HG02763 (cell line): ENCODE data around the gene LRPAP1.
"Not testable (repeated sequence)": the region's sequence is repeated elsewhere in the genome, so short reads cannot be mapped to it uniquely, and the experiment has no call there.

Source experiments
- ATAC-seq: cut with Tn5 transposase; IDR thresholded peaks from one replicate; pipeline ENCODE4 v1.9.1; 2021; ENCODE audit warnings: mild to moderate bottlenecking, moderate library complexity; ENCODE audit not compliant: unreplicated experiment

LRPAP1 gene

DNA sequence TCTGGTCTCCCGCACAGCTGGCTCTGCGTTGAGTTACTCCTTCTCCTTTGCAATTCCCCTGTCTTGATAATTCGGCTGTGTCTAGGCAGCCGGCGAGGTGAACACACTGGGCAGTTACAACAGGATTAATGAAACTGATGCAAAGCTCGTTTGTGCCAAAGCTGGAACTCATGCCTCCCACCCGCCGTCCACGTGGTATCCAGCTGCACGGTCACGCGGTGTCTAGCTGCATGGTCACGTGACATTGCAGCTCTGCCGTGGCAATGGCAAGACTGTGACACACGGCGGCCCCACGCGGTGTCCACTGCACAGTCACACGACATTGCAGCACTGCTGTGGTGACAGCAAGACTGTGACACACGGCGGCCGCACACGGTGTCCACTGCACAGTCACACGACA is 31.2 kb upstream of the LRPAP1 start:
- no peak for ATAC-seq

DNA sequence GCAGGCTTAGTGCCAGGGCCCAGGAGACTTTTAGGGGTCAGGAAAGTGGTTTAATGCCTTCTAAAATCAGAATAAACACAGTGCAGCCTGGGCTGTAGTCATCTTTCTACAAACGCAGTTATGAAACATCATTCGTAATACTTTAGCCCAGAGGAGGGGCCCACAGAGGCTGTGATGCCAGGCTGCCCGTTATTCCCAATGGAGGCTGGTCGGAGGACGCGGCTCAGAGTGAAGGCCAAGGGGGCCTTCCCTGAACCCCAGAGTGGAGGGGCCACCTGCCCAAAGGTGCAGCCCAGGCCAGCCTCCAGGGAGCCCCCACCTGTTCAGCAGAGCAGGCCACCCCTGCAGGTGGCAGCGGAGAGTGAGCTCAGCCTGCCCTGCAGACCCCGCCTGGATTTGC is 29.9 kb upstream of the LRPAP1 start:
- ATAC-seq = not testable (repeated sequence)

DNA sequence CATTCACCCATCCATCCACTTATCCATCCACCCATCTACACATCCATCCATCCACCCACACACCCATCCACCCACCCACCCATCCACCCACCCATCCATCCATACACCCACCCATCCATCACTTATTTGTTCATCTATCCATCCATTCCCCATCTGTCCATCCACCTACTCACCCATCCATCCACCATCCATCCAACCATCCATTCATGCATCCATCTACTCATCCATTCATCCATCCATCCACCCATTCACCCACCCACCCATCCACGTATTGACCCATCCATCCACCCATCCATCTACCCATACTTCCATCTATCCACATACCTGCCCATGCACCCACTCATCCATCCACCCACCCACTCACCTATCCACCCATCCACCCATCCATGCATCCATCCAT is 28.2 kb upstream of the LRPAP1 start:
- not testable (repeated sequence) for ATAC-seq

DNA sequence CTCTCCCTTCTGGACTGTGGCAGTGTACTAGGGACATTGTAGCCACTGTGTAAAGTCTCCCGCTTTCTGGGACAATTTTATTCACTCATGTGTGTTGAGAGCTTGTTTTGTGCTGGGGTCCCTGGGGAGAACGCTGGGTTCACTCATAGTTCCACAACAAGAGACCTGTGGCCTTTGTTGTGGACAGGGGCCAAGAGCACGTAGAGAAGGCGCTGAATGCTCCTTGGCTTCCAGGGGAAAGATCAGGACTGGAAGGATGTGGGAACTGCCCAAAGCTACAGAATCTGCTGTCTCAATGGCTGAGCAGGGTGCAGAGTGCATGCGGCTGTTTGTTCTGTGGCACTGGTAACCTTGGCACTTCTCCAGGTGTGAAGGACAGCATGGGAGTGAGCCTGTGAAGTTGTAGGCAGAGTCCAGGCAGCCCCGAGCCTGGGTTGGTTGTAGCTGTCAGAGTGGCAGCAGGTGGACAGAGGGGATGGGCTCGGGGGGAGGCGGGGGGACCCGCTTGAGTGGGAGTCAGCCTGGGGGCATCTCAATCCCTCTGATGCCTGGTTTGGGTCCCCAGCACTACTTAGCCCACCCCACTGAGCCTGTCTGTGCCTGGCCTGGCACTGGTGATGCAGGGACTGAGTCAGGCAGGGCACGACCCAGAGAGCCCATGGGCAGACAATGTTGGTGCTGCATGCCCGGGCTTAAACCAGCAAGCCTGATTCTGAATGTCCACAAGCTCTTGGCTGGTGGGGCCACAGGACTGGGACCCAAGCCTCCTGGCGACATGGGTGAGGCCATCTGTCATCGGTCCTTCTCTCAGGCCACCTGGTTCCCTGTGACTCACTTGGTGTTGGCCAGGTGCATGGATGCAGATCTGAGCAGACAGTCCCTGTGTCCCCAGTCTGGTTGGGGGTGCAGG is 27.4 kb upstream of the LRPAP1 start:
- not testable (repeated sequence) for ATAC-seq

DNA sequence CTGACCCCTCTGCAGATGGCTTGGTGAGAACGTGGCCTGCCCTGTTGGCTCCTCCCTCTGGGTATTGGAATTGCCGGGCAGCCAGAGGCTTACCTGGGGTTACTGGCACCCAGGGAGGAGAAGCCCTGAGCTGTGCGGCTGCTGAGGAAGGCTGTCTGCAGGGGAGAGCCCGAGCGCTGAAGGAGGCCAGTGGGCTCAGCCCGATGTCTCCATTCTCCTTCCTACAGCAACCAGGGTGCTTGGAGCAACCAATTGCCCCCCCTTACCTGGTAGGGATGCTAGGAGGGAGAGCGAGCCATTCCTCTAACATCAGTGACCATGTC is 26.3 kb upstream of the LRPAP1 start:
- ATAC-seq = not testable (repeated sequence)

DNA sequence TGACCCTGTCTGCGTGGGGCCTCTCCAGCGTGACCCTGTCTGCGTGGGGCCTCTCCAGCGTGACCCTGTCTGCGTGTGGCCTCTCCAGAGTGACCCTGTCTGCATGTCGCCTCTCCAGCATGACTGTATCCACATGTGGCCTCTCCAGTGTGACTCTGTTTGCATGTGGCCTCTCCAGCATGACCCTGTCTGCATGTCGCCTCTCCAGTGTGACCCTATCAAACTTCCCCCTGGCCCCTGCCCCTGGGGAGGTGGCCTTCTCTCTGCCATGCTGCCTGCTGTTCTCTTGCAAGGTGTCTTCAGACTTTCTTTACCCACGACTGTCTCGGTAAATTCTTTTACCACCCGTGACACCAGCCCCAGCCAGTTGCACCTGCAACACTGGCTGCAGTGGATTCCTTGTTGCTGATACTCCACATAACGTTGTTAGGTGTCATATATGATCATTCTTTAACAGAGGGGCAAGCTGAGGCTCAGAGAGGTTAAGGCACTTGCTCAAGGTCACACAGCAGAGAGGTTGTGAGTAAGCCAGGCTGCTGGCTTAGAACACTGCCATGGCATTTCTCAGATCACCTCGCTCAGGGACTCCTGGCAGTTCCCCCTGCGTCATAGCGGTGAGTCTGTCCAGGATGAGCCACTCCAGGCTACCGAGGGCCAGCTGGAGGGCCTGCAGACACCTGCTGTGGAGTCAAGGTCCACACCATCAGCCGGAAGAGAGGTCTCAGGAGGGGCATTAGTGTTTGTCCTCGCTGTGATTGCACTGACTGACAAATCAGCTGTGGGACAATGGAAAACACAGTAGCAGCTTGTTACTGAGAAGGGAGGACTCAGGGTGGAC is 25.7 kb upstream of the LRPAP1 start:
- not testable (repeated sequence) for ATAC-seq

DNA sequence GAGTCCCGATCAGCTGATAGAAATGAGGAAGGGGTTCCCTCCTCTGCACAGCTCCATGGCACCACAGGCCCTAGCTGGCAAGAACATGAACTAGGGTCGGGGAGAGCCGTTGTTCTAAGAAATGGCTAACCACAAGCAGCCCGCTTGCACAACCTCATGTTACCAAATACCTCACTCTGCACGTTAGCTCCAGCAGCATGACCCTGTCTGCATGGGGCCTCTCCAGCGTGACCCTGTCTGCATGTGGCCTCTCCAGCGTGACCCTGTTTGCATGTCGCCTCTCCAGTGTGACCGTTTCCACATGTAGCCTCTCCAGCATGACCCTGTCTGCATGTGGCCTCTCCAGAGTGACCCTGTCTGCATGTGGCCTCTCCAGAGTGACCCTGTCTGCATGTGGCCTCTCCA is 24.9 kb upstream of the LRPAP1 start:
- not testable (repeated sequence) for ATAC-seq

DNA sequence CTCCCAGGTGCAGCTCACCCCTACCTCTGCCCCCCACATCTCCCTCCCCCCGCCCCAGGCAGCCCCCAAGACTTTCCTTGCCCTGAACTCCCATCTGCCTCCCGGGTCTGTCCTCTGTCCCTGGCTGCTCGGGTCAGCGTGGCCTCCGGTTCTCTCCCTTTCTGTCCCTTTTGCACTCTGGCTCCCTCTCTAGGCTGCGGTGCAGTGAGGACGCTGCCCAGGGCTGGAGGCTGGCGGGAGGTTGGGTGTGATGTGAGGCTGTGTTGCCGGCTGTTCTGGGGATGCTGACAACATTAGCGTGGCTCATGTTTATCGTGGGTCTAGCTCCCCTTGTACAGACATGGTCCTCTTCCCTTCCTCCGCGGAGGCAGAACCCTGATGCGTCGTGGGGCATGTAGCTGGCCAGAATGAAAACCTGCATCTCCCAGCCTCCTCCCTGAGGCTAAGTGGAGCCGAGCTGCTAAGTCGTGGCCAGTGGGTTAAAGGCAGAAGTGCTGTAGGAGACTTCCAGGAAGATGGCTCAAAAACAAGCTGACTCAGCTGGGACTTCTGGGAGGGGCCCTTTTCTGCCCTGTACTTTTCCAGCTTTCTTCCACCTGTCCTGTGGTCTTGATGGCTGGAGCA is 24.1 kb upstream of the LRPAP1 start:
- ATAC-seq = not testable (repeated sequence)

DNA sequence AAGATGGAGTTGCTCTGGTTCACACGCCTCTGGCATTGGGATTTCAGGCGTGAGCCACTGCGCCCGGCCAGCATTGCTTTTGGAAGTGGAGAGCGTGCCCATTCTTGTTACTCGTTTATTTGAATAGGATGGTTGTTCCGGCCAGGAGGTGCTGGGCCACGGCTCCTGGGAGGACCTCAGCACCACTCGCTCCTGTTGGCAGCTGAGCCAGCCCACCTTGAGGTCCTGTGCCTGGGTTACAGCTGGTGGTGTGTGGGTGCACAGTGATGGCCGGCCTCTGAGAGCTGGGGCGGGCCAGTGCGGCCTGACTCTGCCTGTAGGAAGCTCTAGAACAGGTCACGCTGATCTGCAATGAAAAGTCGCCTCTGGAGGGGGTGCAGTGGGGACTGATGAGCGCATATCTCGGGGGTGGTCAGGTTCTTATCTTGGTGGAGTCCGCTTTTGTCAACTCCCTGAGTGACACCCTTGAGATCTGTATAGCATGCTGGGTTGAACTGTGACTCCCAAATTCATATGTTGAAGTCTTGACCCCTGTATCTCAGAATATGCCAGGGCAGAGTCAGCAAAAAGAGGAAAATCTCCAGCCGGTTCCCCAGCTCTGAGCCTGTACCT is 23.3 kb upstream of the LRPAP1 start:
- not testable (repeated sequence) for ATAC-seq

DNA sequence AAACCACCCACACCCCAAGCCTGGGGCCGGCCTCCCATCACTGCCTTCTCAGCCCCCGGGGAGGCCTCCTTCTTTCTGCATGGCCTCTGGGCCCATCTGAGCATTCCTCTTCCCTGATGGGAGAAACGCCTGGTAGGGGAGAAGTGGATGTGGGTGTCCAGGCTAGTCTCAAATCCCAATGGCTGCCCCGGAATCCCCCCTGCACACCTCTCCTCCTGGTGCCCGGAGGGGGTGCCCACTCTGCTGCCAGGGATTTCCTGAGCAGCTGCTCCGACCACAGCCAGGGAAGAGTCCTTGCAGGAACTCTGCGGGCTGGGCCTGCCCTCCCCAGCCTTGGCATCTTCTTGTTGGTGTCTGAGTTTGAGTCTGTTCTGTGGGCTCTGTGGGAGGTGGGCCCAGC is 19.1 kb upstream of the LRPAP1 start:
- not testable (repeated sequence) for ATAC-seq

DNA sequence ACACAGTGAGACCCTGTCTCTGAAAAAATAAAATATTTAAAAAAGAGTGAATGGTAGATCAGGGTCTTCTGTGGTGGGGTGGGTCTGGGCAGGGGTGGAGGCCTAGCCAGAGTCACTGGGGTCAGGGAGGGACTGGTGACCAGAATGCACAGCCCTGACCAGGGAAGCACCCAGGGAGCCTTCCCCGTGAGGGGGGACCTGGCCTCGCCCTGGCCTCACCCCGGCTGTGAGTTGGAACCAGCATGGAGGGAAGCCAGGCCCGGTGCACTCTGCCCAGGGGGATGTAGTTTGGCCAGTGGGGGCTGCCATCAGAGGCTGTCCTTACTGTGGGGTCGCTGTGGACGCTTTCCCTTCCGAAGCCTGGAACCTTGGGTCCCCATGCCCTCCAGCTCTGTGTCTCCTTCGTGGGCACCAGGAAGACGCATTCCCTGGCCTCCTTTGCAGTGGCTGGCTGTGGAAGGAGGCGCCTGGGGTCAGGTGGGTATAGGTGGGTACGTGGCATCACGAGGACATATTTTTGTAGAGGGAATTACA is 18.6 kb upstream of the LRPAP1 start:
- not testable (repeated sequence) for ATAC-seq

DNA sequence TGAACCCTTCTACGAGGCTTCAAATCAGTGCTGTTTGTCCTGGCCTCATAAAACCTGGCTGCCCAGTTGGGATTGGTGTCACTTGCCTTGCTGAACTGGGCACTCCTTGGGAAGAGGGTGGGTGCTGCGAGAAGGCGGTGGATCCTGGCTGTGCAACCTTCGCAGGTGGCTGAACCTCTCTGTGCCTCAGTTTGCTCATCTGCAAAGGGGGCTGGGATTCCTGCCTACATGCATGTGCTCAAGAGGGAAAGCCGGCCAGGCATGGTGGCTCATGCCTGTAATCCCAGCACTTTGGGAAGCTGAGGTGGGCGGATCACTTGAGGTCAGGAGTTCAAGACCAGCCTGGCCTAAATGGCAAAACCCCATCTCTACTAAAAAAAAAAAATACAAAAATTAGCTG is 17.8 kb upstream of the LRPAP1 start:
- not testable (repeated sequence) for ATAC-seq

DNA sequence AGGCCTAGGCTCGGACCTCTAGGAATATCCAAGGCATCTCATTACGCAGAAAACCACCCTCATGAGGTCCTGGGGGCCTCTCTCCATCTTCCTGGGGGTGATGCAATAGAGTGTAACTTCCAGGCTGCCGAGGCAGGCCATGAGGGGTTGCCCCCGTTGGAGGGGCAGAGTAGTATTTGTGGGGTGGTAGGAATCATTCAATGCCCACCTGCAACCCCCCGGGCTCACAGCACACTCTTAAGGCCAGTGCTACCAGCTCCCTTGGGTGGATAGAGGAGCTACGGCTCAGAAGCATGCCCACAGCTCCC is 17.4 kb upstream of the LRPAP1 start:
- not testable (repeated sequence) for ATAC-seq

DNA sequence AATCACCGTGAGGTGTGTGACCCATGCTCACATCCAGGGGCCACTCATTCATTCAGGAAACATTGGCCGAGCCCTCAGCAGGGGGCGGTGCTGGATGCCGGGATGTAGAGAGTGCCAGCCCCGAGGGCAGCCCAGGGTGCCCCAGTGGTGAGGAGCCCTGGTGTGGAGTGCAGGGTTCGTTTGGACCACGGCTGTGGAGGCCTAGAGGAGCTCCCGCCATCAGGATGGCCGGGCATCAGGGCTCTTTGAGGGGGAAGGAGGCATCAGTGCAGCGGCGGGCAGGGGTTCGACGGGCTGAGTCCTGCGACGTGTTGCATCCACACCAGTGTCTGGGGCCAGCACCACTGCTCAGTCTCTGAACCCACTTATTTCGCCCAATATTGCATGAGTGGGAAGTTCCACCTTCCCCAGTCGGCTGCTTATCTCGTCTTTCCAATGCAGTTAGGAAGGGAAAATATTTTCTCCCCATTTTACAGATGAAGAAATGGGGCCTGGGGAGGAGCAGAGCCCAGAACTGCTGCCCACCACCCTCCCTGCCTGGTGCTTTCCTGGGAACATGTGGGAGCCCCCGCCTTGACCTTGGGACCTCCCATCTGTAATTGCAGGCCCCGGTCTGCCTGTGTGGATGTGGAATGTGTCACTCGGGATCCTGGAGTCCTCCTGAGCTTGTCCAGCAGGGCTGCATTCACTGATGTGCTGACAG is 16.9 kb upstream of the LRPAP1 start:
- ATAC-seq = not testable (repeated sequence)

DNA sequence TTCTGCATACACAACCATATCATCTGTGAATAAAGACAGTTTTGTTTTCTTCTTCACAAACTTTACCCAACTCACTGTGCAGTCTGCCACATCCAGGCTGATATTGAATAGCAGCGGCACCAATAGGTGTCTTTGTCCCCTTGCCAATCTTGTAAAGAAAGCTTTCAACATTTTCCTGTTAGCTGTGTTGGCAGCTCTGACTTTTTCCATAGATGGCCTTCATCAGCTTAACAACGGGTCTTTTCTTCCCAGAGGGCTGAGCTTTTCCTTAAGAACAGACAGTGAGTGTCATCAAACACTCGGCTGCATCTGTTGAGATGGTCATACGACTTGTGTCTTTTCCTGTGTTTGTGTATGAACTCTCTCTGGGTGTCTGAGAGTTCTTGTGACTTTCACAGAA is 14.5 kb upstream of the LRPAP1 start:
- ATAC-seq = not testable (repeated sequence)

DNA sequence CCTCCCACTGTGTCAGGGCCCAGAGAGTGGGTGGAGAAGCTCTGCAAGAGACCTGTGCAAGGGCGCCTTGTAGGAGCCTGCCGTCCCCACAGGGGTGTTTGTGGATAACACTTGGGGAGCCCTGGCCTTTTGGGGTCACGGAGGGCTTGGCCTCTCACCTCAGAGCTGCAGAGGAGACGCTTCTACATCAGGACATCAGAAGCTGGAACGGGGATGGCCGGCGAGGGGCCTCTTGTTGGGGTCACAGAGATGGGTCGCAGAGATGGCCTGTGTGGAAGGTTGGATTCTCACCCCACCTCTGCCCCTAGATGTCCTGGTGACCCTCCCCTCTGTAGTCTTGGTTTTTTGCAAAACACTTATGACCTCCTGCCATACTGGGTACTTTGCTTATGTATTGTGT is 13.1 kb upstream of the LRPAP1 start:
- ATAC-seq = not testable (repeated sequence)

DNA sequence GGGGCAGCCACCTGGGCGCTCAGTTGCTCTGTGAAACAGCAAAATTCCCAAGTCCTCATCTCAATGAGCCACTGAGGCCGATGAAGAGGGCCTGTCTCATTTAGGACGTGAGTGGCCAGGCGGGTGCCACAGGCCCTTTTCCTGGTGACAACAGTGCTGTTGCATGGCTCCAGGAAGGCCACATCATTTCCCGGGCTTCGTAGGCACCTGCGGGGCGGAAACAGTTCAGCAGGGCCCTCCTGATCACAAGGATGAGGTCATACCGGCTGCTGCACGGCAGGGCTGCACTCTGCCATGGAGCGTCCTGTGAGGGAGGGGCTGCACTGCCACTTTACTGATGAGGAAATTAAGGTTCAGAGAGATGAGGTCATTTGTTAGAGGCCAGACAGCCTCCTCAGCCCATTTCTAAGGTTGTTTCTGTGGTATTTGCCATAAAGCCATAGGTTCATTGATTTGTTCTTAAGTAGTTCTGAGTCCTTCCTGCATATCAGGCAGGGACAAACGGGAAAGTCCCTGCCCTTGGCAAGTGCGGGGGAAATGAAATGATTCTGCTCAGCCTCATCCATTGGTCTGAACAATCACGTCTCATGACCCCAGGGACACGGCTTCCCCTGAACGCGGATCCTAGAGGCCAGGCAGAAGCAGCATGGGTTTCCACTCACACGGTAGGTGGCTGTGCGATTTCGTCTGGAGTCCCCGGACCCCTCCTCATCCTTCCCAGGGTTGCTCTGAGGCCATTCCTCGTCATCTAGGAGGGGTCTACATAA is 12.2 kb upstream of the LRPAP1 start:
- not testable (repeated sequence) for ATAC-seq

DNA sequence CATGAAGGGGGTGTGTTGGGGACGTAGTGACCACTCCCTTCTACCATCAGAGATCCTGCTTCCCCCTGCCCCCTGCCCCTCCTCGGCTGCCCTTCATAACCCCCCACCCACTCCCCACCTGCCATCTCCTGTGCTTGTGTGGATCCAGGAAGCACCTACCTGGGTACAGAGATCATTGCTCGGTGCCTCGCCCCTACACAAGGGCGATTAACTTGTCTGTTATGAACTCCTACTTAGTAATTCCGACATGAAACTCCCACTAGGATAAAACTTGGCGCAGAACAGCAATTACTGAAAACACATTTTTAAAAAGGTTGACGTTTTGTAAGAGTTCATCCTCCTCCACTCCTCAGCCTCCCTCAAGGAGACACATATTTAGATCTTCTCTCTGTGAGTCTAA is 11.2 kb upstream of the LRPAP1 start:
- not testable (repeated sequence) for ATAC-seq

DNA sequence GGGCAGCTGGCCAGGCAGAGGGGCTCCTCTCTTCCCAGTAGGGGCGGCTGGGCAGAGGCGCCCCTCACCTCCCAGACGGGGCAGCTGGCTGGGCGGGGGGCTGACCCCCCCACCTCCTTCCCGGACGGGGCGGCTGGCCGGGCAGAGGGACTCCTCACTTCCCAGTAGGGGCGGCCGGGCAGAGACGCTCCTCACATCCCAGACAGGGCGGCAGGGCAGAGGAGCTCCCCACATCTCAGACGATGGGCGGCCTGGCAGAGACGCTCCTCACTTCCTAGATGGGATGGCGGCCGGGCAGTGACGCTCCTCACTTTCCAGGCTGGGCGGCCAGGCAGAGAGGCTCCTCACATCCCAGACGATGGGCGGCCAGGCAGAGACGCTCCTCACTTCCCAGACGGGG is 6.7 kb upstream of the LRPAP1 start:
- not testable (repeated sequence) for ATAC-seq

DNA sequence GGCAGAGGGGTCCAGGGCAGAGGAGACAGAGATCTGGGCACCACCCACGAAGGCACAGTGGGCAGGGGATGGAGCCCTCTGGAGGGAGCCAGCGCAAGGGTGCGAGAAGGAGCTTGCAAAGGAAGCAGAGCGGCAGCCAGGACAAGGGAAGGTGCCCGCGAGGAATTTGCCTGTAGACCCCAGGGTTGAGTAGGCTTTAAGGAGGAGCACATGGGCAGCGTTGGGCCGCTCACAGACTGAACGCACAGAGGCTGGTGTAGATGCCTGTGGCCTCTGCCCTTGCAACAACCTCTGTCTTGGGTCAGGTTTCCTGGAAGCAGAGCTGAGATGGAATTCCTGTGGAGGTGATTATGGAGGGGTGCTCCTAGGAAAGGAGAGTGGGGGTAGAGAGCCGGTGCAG is 3.6 kb upstream of the LRPAP1 start:
- not testable (repeated sequence) for ATAC-seq
